ENCODE data around the gene MPZL3. TPM values are rescaled to one million over a fixed set of nuclear protein-coding genes. Genes with fewer than 3 reads are reported as not detected.

The MPZL3 gene
- total and polyA plus RNA-seq, 9 donors: 0.25 to 7.0 (median 1.0) TPM

- no peak for DNase-seq
- no peak overlapping the region for H3K4me3 ChIP-seq
- H3K36me3 ChIP-seq: no peaks in the 10 kb centered on the region
- intact Hi-C loops (cut with DNase I): no loop called here
- WGBS, 3 donors: 72 to 83% (median 76%) methylated on average over 11 of the region's 11 CpGs
- H3K27me3 ChIP-seq: no peaks in the 10 kb centered on the region
- no peaks in the 10 kb centered on the region for H3K9me3 ChIP-seq
- no peak for TF ChIP-seq CTCF (IDR thresholded peaks at IDR 0.05)
- no peak for TF ChIP-seq EP300 (IDR thresholded peaks at IDR 0.05)
- TF ChIP-seq POLR2A (IDR thresholded peaks at IDR 0.05): no peak
- no peaks in the 10 kb centered on the region for H3K4me1 ChIP-seq (ENCODE audit: insufficient read depth)
- no peak overlapping the region for H3K27ac ChIP-seq
Observed at GRCh38 chr11:118216621-118217481, 35.3 kb downstream of the MPZL3 start.

GRCh38 chr11:118215765-118216164, 36.4 kb downstream of the MPZL3 start:
- intact Hi-C loops (cut with DNase I): no loop called here
- H3K27ac ChIP-seq: no peak overlapping the region
- no peaks in the 10 kb centered on the region for H3K27me3 ChIP-seq

GRCh38 chr11:118215262-118215661, 36.9 kb downstream of the MPZL3 start:
- Histone ChIP-seq H3K36me3 (no peaks in the 10 kb centered on the region), H3K4me1 (ENCODE audit: insufficient read depth) (no peaks in the 10 kb centered on the region), H3K4me3 (no peak overlapping the region), H3K9me3 (no peaks in the 10 kb centered on the region), H3K27ac (no peak overlapping the region), H3K27me3 (no peaks in the 10 kb centered on the region)
- WGBS, 3 donors: 59 to 68% (median 64%) methylated on average over 3 of the region's 3 CpGs
- intact Hi-C loops (cut with DNase I): no loop called here
- TF ChIP-seq CTCF (IDR thresholded peaks at IDR 0.05): no peak
- TF ChIP-seq POLR2A (IDR thresholded peaks at IDR 0.05): no peak
- TF ChIP-seq EP300 (IDR thresholded peaks at IDR 0.05): no peak
- no peak for DNase-seq

More at GRCh38 chr11:118215765-118216164, 36.4 kb downstream of the MPZL3 start:
- no peak for DNase-seq
- no peak overlapping the region for H3K4me3 ChIP-seq
- no peaks in the 10 kb centered on the region for H3K9me3 ChIP-seq
- 85 to 89% (median 89%) methylated on average over 7 of the region's 7 CpGs for WGBS, 3 donors
- TF ChIP-seq CTCF (IDR thresholded peaks at IDR 0.05): no peak
- no peak for TF ChIP-seq POLR2A (IDR thresholded peaks at IDR 0.05)
- TF ChIP-seq EP300 (IDR thresholded peaks at IDR 0.05): no peak
- no peaks in the 10 kb centered on the region for H3K4me1 ChIP-seq (ENCODE audit: insufficient read depth)
- H3K36me3 ChIP-seq: no peaks in the 10 kb centered on the region

- H3K27me3 ChIP-seq: no peaks in the 10 kb centered on the region
- H3K4me3 ChIP-seq: no peak overlapping the region
- no peaks in the 10 kb centered on the region for H3K36me3 ChIP-seq
- DNase-seq: no peak
- TF ChIP-seq CTCF (IDR thresholded peaks at IDR 0.05) (no peak), EP300 (IDR thresholded peaks at IDR 0.05) (no peak), POLR2A (IDR thresholded peaks at IDR 0.05) (no peak)
- no peaks in the 10 kb centered on the region for H3K4me1 ChIP-seq (ENCODE audit: insufficient read depth)
- intact Hi-C loops (cut with DNase I): no loop called here
- no peak overlapping the region for H3K27ac ChIP-seq
- 61 to 65% (median 64%) methylated on average over 6 of the region's 6 CpGs for WGBS, 3 donors
- no peaks in the 10 kb centered on the region for H3K9me3 ChIP-seq
Observed at GRCh38 chr11:118214210-118214914, 37.8 kb downstream of the MPZL3 start.
